HG03139 (cell line): ENCODE measurements around the gene ZDHHC11B.
"Not testable (repeated sequence)": the region's sequence is repeated elsewhere in the genome, so short reads cannot be mapped to it uniquely, and the experiment has no call there.

Experiments
- ATAC-seq: cut with Tn5 transposase; IDR thresholded peaks from one replicate; pipeline ENCODE4 v1.9.1; 2021; ENCODE audit not compliant: unreplicated experiment

Gene ZDHHC11B

GRCh38 chr5:771087-771781, 13.3 kb downstream of the ZDHHC11B start:
- ATAC-seq, result not testable (repeated sequence)

GRCh38 chr5:770585-770984, 13.9 kb downstream of the ZDHHC11B start:
- not testable (repeated sequence) for ATAC-seq

- ATAC-seq, result not testable (repeated sequence)
Observed at GRCh38 chr5:769485-770145, 14.9 kb downstream of the ZDHHC11B start.

GRCh38 chr5:766666-767431, 17.7 kb downstream of the ZDHHC11B start:
- no peak for ATAC-seq

- ATAC-seq, result no peak
Observed at GRCh38 chr5:765948-766631, 18.4 kb downstream of the ZDHHC11B start.

- no peak for ATAC-seq
Observed at GRCh38 chr5:763998-764781, 20.3 kb downstream of the ZDHHC11B start.

GRCh38 chr5:763397-763796, 21.1 kb downstream of the ZDHHC11B start:
- ATAC-seq, result no peak

- ATAC-seq, result not testable (repeated sequence)
Observed at GRCh38 chr5:762996-763395, 21.5 kb downstream of the ZDHHC11B start.

- no peak for ATAC-seq
Observed at GRCh38 chr5:761854-762710, 22.4 kb downstream of the ZDHHC11B start.

- ATAC-seq, result no peak
Observed at GRCh38 chr5:761059-761771, 23.3 kb downstream of the ZDHHC11B start.

- no peak for ATAC-seq
Observed at GRCh38 chr5:760363-761058, 24.0 kb downstream of the ZDHHC11B start.

GRCh38 chr5:759781-760362, 24.7 kb downstream of the ZDHHC11B start:
- no peak for ATAC-seq

GRCh38 chr5:759111-759751, 25.3 kb downstream of the ZDHHC11B start:
- no peak for ATAC-seq

GRCh38 chr5:758698-759053, 25.9 kb downstream of the ZDHHC11B start:
- no peak for ATAC-seq

- ATAC-seq, result no peak
Observed at GRCh38 chr5:757931-758697, 26.4 kb downstream of the ZDHHC11B start.

GRCh38 chr5:757346-757930, 27.1 kb downstream of the ZDHHC11B start:
- ATAC-seq, result no peak
